Mesenchymal stem cell (in vitro differentiated cells and primary cell): ENCODE results near the gene NDFIP2.
A peak's percentile ranks its signal among the peaks of the same experiment; 100 is the strongest.

Experiments used
- DNase-seq: peaks from one replicate; pipeline ENCODE4 v3.0.0-alpha.2; 2013
- H2AFZ ChIP-seq: one replicate; pipeline ENCODE4 v1.6.1; 2013; ENCODE audit warnings: low read depth, mild to moderate bottlenecking, control low read depth, inconsistent platforms, low read length, moderate library complexity
- H2AK5ac ChIP-seq: 2 replicates; pipeline ENCODE4 v1.6.1; 2013; ENCODE audit warnings: low read length, moderate library complexity, mild to moderate bottlenecking, inconsistent platforms; ENCODE audit not compliant: severe bottlenecking
- H2BK120ac ChIP-seq: one replicate; pipeline ENCODE4 v1.6.1; 2013; ENCODE audit warnings: low read depth, mild to moderate bottlenecking, inconsistent platforms, low read length, moderate library complexity
- H2BK12ac ChIP-seq, 2 experiments: one replicate each; pipeline ENCODE4 v1.6.1; 2013; ENCODE audit warnings: inconsistent platforms in 2 of 2, low read length in 2 of 2, mild to moderate bottlenecking in 2 of 2, moderate library complexity in 2 of 2, control low read depth in 1 of 2
- H2BK15ac ChIP-seq: one replicate; pipeline ENCODE4 v1.6.1; 2013; ENCODE audit warnings: mild to moderate bottlenecking, low read depth, inconsistent platforms; ENCODE audit not compliant: poor library complexity, severe bottlenecking
- H2BK5ac ChIP-seq: 2 replicates; pipeline ENCODE4 v1.6.1; 2013; ENCODE audit warnings: low read depth, mild to moderate bottlenecking, low read length, control low read depth, inconsistent platforms; ENCODE audit not compliant: poor library complexity, severe bottlenecking
- H3K14ac ChIP-seq, 2 experiments: one replicate each; pipeline ENCODE4 v1.6.1; 2013; ENCODE audit warnings: inconsistent platforms in 2 of 2, low read length in 2 of 2, control low read depth in 1 of 2, mild to moderate bottlenecking in 1 of 2, moderate library complexity in 1 of 2
- H3K18ac ChIP-seq, 2 experiments: one replicate each; pipeline ENCODE4 v1.6.1; 2013; ENCODE audit warnings: inconsistent platforms in 2 of 2, low read length in 2 of 2, control low read depth in 1 of 2, low read depth in 1 of 2, mild to moderate bottlenecking in 1 of 2
- H3K23ac ChIP-seq, 2 experiments: one replicate each; pipeline ENCODE4 v1.6.1; 2013; ENCODE audit warnings: inconsistent platforms in 2 of 2, low read length in 2 of 2, mild to moderate bottlenecking in 2 of 2, moderate library complexity in 2 of 2, control low read depth in 1 of 2
- H3K27ac ChIP-seq: 2 replicates; pipeline ENCODE4 v1.5.1; 2013; ENCODE audit warnings: mild to moderate bottlenecking, moderate library complexity, low read length, control low read depth, inconsistent platforms; ENCODE audit not compliant: poor library complexity, severe bottlenecking
- H3K27me3 ChIP-seq, 2 experiments: 2 replicates each; pipeline versions ENCODE4 v1.6.1 to v1.7.0; 2013; ENCODE audit warnings: low read length in 2 of 2, mild to moderate bottlenecking in 2 of 2, moderate library complexity in 2 of 2, control low read depth in 1 of 2, inconsistent platforms in 1 of 2; ENCODE audit not compliant: control insufficient read depth in 1 of 2, insufficient read depth in 1 of 2
- H3K36me3 ChIP-seq, 2 experiments: 2 replicates each; pipeline versions ENCODE4 v1.6.1 to v1.7.0; 2013; ENCODE audit warnings: low read length in 2 of 2, control low read depth in 1 of 2, inconsistent platforms in 1 of 2, low read depth in 1 of 2, mild to moderate bottlenecking in 1 of 2; ENCODE audit not compliant: insufficient read depth in 2 of 2, control insufficient read depth in 1 of 2
- H3K4ac ChIP-seq, 2 experiments: one replicate each; pipeline ENCODE4 v1.6.1; 2013; ENCODE audit warnings: inconsistent platforms in 2 of 2, low read length in 2 of 2, mild to moderate bottlenecking in 2 of 2, moderate library complexity in 2 of 2, control low read depth in 1 of 2, low read depth in 1 of 2
- H3K4me1 ChIP-seq: 2 replicates; pipeline ENCODE4 v1.6.1; 2013; ENCODE audit warnings: low read depth, low read length, control low read depth; ENCODE audit not compliant: control insufficient read depth, insufficient read depth
- H3K4me2 ChIP-seq: 2 replicates; pipeline ENCODE4 v1.6.1; 2013; ENCODE audit warnings: low read length, mild to moderate bottlenecking, inconsistent platforms; ENCODE audit not compliant: poor library complexity, severe bottlenecking
- H3K4me3 ChIP-seq, 2 experiments: 2 replicates each; pipeline versions ENCODE4 v1.5.1 to v1.7.0; 2013; ENCODE audit warnings: low read length in 2 of 2, mild to moderate bottlenecking in 2 of 2, control low read depth in 1 of 2, low read depth in 1 of 2; ENCODE audit not compliant: insufficient read depth in 1 of 2
- H3K79me1 ChIP-seq: replicated peaks from 2 replicates; pipeline ENCODE4 v1.6.1; 2013; ENCODE audit warnings: mild to moderate bottlenecking, control low read depth, low read length, inconsistent platforms; ENCODE audit not compliant: poor library complexity, severe bottlenecking
- H3K9ac ChIP-seq: 2 replicates; pipeline ENCODE4 v1.7.0; 2013; ENCODE audit warnings: mild to moderate bottlenecking, low read length, moderate library complexity
- H3K9me3 ChIP-seq: 2 replicates; pipeline ENCODE4 v1.7.0; 2013; ENCODE audit warnings: mild to moderate bottlenecking, low read length; ENCODE audit not compliant: control insufficient read depth
- H4K8ac ChIP-seq: one replicate; pipeline ENCODE4 v1.6.1; 2013; ENCODE audit warnings: inconsistent platforms, mild to moderate bottlenecking, low read length, moderate library complexity
- H4K91ac ChIP-seq: one replicate; pipeline ENCODE4 v1.6.1; 2013; ENCODE audit warnings: mild to moderate bottlenecking, low read length, inconsistent platforms
- WGBS: methylation state at CpG from one replicate; pipeline ENCODE4 v1.1.7; 2013; ENCODE audit warnings: mixed read lengths; 5-methylcytosine and 5-hydroxymethylcytosine counted together

NDFIP2 gene

GRCh38 chr13:79491715-79492114, 10.8 kb downstream of the NDFIP2 start:
- Histone ChIP-seq H2BK5ac (no peak overlapping the region), H4K8ac (no peak overlapping the region), H3K14ac (no peak overlapping the region), H3K36me3 (no peaks in the 10 kb centered on the region), H3K27ac (peak overlapping the region; percentile 58), H2BK15ac (no peak overlapping the region), H3K4me1 (peaks cover 4% of the 10 kb centered on the region), H3K27me3 (no peaks in the 10 kb centered on the region), H3K4me3 (peak overlapping the region in 1 of 2 experiments; percentile 45), H4K91ac (no peak overlapping the region), H3K18ac (no peak overlapping the region), H3K9ac (peak overlapping the region; percentile 86), H2BK120ac (no peak overlapping the region), H3K23ac (no peak overlapping the region), H2AK5ac (no peak overlapping the region), H3K79me1 (no peaks in the 10 kb centered on the region), H2BK12ac (no peak overlapping the region), H2AFZ (no peak overlapping the region), H3K4me2 (no peak overlapping the region), H3K4ac (no peak overlapping the region), H3K9me3 (no peaks in the 10 kb centered on the region)
- DNase-seq, result peak; percentile 68
- WGBS, result 15% methylated on average over 4 of the region's 4 CpGs

- Histone ChIP-seq H3K36me3 (no peaks in the 10 kb centered on the region), H3K79me1 (no peaks in the 10 kb centered on the region), H2BK12ac (no peak overlapping the region), H3K4me3 (peak overlapping the region in 1 of 2 experiments; percentile 45), H2BK120ac (no peak overlapping the region), H2AK5ac (no peak overlapping the region), H3K9ac (peak overlapping the region; percentile 86), H2BK5ac (no peak overlapping the region), H2BK15ac (no peak overlapping the region), H4K91ac (no peak overlapping the region), H3K27ac (peak overlapping the region; percentile 72), H3K23ac (peak overlapping the region in 1 of 2 experiments; percentile 89), H3K4me1 (peaks cover 4% of the 10 kb centered on the region), H3K27me3 (no peaks in the 10 kb centered on the region), H3K14ac (no peak overlapping the region), H2AFZ (no peak overlapping the region), H3K4me2 (peak overlapping the region; percentile 18), H3K18ac (no peak overlapping the region), H3K9me3 (no peaks in the 10 kb centered on the region), H4K8ac (no peak overlapping the region), H3K4ac (no peak overlapping the region)
- 60% methylated on average over 5 of the region's 5 CpGs for WGBS
- peak; percentile 63 for DNase-seq
Observed at GRCh38 chr13:79492313-79492798, 11.4 kb downstream of the NDFIP2 start.

GRCh38 chr13:79492918-79493594, 12.1 kb downstream of the NDFIP2 start:
- Histone ChIP-seq H2BK15ac (no peak overlapping the region), H3K79me1 (no peaks in the 10 kb centered on the region), H3K4ac (no peak overlapping the region), H3K9me3 (no peaks in the 10 kb centered on the region), H3K27me3 (no peaks in the 10 kb centered on the region), H3K27ac (no peak overlapping the region), H4K8ac (no peak overlapping the region), H3K9ac (peak overlapping the region; percentile 86), H3K18ac (no peak overlapping the region), H3K14ac (no peak overlapping the region), H4K91ac (no peak overlapping the region), H3K4me1 (peaks cover 4% of the 10 kb centered on the region), H3K4me2 (no peak overlapping the region), H3K23ac (no peak overlapping the region), H2BK12ac (no peak overlapping the region), H3K36me3 (no peaks in the 10 kb centered on the region), H2BK5ac (no peak overlapping the region), H2AK5ac (no peak overlapping the region), H3K4me3 (no peak overlapping the region), H2BK120ac (no peak overlapping the region), H2AFZ (no peak overlapping the region)
- no peak for DNase-seq
- 100% methylated on average over 1 of the region's 2 CpGs for WGBS

GRCh38 chr13:79496188-79496587, 15.2 kb downstream of the NDFIP2 start:
- Histone ChIP-seq H3K4ac (no peak overlapping the region), H3K23ac (no peak overlapping the region), H3K27ac (no peak overlapping the region), H3K4me1 (peaks cover 2% of the 10 kb centered on the region), H2AFZ (no peak overlapping the region), H3K4me3 (no peak overlapping the region), H2BK15ac (no peak overlapping the region), H2BK12ac (no peak overlapping the region), H4K8ac (no peak overlapping the region), H3K36me3 (no peaks in the 10 kb centered on the region), H2BK5ac (no peak overlapping the region), H3K18ac (no peak overlapping the region), H3K9ac (no peak overlapping the region), H3K4me2 (no peak overlapping the region), H3K27me3 (no peaks in the 10 kb centered on the region), H3K9me3 (no peaks in the 10 kb centered on the region), H2AK5ac (no peak overlapping the region), H4K91ac (no peak overlapping the region), H2BK120ac (no peak overlapping the region), H3K14ac (no peak overlapping the region), H3K79me1 (no peaks in the 10 kb centered on the region)
- DNase-seq, result no peak
- WGBS, result no CpG with 5 or more reads among the region's 1 CpG
